Fibroblast of peridontal ligament (primary cell): Measurements from ENCODE around the gene C2orf68.
"Not testable (repeated sequence)": the region's sequence is repeated elsewhere in the genome, so short reads cannot be mapped to it uniquely, and the experiment has no call there.

ENCODE experiments used
- DNase-seq: peaks from one replicate; pipeline ENCODE4 v3.0.0-alpha.2; 2010; ENCODE audit errors: extremely low read depth

C2orf68 gene

GRCh38 chr2:85611705-85612587, at the start of gene C2orf68:
TSS of gene C2orf68 (minus strand) at chr2:85612066. CDS start at chr2:85611984, 82 bp downstream.
- DNase-seq, result peak; percentile 77

GRCh38 chr2:85661139-85661858, 49.4 kb upstream of the C2orf68 start:
- DNase-seq, result no peak

- DNase-seq, result no peak
Measured at GRCh38 chr2:85660725-85661124, 48.9 kb upstream of the C2orf68 start.

- DNase-seq, result not testable (repeated sequence)
Measured at GRCh38 chr2:85660301-85660700, 48.4 kb upstream of the C2orf68 start.

- no peak for DNase-seq
Measured at GRCh38 chr2:85659324-85659981, 47.6 kb upstream of the C2orf68 start.

GRCh38 chr2:85657399-85657798, 45.5 kb upstream of the C2orf68 start:
- DNase-seq, result not testable (repeated sequence)

GRCh38 chr2:85656468-85656867, 44.6 kb upstream of the C2orf68 start:
- DNase-seq, result no peak

- peak; percentile 80 for DNase-seq
Measured at GRCh38 chr2:85655961-85656417, 44.1 kb upstream of the C2orf68 start.

GRCh38 chr2:85653996-85654395, 42.1 kb upstream of the C2orf68 start:
- no peak for DNase-seq

GRCh38 chr2:85652056-85652455, 40.2 kb upstream of the C2orf68 start:
- DNase-seq, result no peak

GRCh38 chr2:85651097-85651496, 39.2 kb upstream of the C2orf68 start:
- DNase-seq, result no peak

- no peak for DNase-seq
Measured at GRCh38 chr2:85650456-85650855, 38.6 kb upstream of the C2orf68 start.

- DNase-seq, result peak; percentile 84
Measured at GRCh38 chr2:85649201-85650190, 37.6 kb upstream of the C2orf68 start.

- peak; percentile 73 for DNase-seq
Measured at GRCh38 chr2:85648619-85649018, 36.8 kb upstream of the C2orf68 start.

- DNase-seq, result no peak
Measured at GRCh38 chr2:85647823-85648526, 36.1 kb upstream of the C2orf68 start.

- no peak for DNase-seq
Measured at GRCh38 chr2:85646166-85646565, 34.3 kb upstream of the C2orf68 start.

- DNase-seq, result no peak
Measured at GRCh38 chr2:85644909-85645308, 33.0 kb upstream of the C2orf68 start.

- DNase-seq, result no peak
Measured at GRCh38 chr2:85642725-85643124, 30.9 kb upstream of the C2orf68 start.

GRCh38 chr2:85635636-85636035, 23.8 kb upstream of the C2orf68 start:
- DNase-seq, result no peak

- no peak for DNase-seq
Measured at GRCh38 chr2:85635011-85635410, 23.1 kb upstream of the C2orf68 start.
